ENCODE data around the gene GSTM2.
"Not testable (repeated sequence)": the region's sequence is repeated elsewhere in the genome, so short reads cannot be mapped to it uniquely, and the experiment has no call there.

GSTM2 gene

GRCh38 chr1:109685399-109685798, 17.5 kb downstream of the GSTM2 start:
- not testable (repeated sequence) for DNase-seq

GRCh38 chr1:109685890-109686289, 18.0 kb downstream of the GSTM2 start:
- DNase-seq = not testable (repeated sequence)

GRCh38 chr1:109687109-109687508, 19.3 kb downstream of the GSTM2 start:
- not testable (repeated sequence) for DNase-seq

DNA sequence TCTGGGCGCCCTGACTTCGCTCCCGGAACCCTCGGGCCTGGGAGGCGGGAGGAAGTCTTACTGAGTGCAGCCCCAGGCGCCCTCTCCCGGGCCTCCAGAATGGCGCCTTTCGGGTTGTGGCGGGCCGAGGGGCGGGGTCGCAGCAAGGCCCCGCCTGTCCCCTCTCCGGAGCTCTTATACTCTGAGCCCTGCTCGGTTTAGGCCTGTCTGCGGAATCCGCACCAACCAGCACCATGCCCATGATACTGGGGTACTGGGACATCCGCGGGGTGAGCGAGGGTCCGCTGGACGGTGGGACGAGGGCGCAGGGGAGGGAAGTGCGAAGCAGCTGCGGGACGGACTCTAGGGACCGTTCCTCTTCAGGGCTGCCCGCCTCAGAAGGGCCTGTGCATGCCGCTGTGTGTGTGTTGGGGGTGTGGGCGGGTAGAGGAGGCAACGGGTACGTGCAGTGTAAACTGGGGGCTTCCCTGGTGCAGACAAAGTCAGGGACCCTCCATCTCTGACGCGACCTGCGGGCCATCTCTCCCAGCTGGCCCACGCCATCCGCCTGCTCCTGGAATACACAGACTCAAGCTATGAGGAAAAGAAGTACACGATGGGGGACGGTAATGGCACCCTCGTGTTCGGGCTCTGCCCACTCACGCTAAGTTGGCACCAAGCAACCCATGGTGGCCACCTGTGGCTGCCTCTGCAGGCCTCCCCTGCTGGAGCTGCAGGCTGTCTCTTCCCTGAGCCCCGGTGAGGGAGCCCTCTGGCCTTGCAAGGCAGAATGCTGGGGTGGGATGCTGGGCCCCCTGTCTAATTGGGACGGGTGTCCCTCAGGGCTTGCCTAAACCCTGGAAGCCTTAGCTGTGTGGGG, 20.0 kb downstream of the GSTM2 start, which contains the start of gene GSTM1:
GSTM1 (plus strand) TSS at position 177 of the 859 bp plus-strand sequence; CDS start at position 234, 57 bp downstream.
- no peak for DNase-seq

- DNase-seq = no peak
These were observed 22.1 kb downstream of the GSTM2 start for GRCh38 chr1:109689844-109690405.

- DNase-seq = no peak
These were observed 23.9 kb downstream of the GSTM2 start for GRCh38 chr1:109691759-109692158.

GRCh38 chr1:109694400-109694799, 26.5 kb downstream of the GSTM2 start:
- DNase-seq = not testable (repeated sequence)

DNA sequence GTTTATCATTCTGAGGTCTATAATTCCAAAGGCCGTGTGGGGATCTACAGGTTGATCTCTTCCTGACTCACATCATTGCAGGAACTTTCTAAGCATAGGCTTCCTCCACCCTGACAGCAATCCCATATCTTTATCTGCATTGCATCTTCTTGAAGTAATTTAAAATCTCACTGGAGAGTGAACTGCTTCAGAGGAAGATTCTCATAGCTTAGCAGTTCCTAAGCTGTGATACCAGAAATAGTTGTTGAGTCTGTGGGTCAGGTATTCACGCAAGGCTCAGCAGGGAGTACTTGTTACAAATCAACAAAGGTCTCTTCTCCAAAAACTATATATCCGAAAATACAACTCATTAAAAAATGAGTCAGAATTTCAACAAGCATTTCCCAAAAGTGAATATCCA, 27.3 kb downstream of the GSTM2 start:
- not testable (repeated sequence) for DNase-seq

DNA sequence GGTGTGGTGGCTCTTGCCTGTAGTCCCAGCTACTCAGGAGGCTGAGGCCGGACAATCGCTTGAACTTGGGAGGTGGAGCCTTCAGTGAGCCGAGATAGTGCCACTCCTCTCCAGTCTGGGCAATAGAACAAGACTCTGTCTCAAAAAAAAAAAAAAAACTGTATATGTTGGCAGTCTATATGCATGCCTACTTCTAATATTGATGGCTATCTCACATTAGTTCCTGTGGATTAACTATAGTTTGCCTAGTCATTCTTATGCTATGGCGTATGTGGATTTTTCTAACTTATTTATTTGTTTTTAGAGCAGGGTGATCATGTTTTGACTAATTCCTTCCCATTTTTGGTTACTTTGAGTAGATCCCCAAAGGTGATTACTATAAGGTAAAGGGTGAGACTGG, 29.2 kb downstream of the GSTM2 start:
- no peak for DNase-seq

DNA sequence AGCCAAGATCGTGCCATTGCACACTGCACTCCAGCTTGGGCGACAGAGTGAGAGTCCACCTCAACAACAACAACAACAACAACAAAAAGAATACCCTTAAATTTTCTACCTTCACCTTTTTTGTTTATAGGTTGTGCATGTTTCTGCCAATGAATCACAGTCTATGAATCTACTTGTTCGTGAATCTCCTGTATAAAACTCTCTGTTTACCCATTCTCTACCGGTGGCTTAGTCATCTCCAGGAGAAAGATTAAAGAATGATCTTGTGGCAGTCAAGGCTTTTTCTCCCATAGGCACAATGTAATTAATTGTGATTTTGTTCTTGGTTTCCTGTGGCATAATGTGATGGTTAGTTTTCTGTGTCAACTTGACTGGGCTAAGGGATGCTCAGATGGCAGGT, 30.0 kb downstream of the GSTM2 start:
- not testable (repeated sequence) for DNase-seq

DNA sequence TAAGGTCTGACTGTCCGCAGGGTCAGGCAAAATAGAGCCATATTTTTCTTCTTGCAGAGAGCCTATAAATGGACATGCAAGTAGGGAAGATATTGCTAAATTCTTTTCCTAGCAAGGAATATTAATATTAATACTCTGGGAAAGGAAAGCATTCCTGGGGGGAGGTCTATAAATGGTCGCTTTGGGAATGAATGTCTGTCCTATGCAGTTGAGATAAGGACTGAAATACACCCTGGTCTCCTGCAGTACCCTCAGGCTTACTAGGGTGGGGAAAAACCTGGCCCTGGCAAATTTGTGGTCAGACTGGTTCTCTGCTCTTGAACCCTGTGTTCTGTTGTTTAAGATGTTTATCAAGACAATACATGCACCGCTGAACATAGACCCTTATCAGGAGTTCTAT, 35.1 kb downstream of the GSTM2 start:
- DNase-seq = not testable (repeated sequence)

GRCh38 chr1:109704173-109704572, 36.3 kb downstream of the GSTM2 start:
- no peak for DNase-seq

GRCh38 chr1:109705411-109705810, 37.6 kb downstream of the GSTM2 start:
- no peak for DNase-seq

- DNase-seq = not testable (repeated sequence)
These were observed 41.1 kb downstream of the GSTM2 start for GRCh38 chr1:109708949-109709348.

GRCh38 chr1:109709822-109710221, 42.0 kb downstream of the GSTM2 start:
- not testable (repeated sequence) for DNase-seq

DNA sequence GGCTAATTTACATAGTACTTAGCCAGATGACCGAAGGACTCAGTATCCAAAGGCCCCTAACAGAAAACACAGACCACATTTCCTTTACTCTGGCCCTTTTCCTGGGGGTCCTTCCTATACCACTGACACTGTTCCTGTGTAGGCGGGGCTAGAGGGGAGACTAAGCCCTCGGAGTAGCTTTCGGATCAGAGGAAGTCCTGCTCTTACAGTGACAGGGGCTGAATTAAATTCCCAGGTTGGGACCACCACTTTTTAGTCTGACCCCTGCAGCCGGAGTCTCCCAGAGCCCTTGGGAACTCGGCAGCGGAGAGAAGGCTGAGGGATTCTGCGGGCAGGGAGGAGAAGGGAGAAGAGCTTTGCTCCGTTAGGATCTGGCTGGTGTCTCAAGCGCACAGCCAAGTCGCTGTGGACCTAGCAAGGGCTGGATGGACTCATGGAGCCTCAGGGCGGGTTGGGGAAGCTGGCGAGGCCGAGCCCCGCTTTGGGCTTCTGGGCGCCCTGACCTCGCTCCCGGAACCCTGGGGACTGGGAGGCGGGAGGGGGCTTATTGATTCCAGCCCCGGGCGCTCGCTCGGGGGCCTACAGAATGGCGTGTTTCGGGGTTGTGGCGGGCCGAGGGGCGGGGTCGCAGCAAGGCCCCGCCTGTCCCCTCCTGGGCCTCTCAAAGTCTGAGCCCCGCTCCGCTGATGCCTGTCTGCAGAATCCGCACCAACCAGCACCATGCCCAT, 43.9 kb downstream of the GSTM2 start, which contains the start of gene GSTM5:
GSTM5 (plus strand) TSS at position 659 of the 728 bp plus-strand sequence; CDS start at position 721, 62 bp downstream.
- DNase-seq = not testable (repeated sequence)

DNA sequence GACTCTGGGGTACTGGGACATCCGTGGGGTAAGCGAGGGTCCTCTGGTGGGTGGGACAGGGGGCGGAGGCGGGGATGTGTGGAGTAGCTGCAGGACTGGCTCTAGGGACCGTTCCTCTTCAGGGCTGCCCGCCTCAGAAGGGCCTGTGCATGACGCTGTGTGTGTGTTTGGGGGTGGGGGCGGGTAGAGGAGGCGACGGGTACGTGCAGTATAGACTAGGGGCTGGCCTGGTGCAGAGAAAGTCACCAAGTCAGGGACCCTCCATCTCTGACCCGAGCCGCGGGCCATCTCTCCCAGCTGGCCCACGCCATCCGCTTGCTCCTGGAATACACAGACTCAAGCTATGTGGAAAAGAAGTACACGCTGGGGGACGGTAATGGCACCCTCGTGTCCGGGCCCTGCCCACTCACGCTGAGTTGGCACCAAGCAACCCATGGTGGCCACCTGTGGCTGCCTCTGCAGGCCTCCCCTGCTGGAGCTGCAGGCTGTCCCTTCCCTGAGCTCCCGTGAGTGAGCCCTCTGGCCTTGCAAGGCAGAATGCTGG, 44.5 kb downstream of the GSTM2 start:
- DNase-seq = no peak

DNA sequence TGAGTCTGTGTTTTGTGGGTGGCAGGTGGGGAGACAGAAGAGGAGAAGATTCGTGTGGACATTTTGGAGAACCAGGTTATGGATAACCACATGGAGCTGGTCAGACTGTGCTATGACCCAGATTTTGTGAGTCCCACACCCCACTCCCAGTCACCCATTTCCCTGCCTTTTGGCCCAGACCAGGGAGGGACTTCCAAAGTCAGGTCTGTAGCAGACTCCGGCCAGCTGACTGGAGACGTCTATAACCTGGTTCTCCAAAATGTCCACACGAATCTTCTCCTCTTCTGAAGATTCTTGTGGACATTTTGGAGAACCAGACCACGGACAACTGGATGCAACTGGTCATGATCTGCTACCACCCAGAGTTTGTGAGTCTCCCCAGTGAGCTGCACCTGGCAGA, 45.8 kb downstream of the GSTM2 start:
- DNase-seq = no peak

- DNase-seq = no peak
These were observed 47.0 kb downstream of the GSTM2 start for GRCh38 chr1:109714661-109715372.

GRCh38 chr1:109716121-109716520, 48.3 kb downstream of the GSTM2 start:
- no peak for DNase-seq

DNA sequence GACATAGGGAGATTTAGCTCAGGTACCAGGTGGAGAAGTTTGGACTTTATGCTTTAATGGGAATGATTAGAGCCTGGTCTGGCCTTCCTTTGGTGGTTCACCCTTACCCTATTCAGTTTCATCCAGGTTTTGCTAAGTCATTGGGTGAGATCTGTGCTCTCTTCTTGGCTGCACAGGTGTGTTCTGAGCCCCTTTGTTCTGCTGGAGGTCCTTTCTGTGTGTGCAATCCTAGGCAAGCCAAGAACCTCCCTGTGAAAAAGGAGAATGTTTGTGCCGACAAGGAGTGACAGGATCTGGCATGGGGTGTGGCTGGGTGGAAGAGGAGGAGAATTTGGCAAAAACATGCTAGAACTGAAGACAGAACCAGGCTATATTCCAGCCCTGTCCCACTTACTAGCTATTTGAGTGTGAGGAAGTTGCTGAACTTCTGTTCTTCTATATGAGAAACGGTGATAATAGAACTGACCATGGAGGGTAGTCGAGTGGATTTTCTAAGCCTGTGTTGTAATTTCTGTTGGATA, 48.8 kb downstream of the GSTM2 start:
- DNase-seq = no peak

DNA sequence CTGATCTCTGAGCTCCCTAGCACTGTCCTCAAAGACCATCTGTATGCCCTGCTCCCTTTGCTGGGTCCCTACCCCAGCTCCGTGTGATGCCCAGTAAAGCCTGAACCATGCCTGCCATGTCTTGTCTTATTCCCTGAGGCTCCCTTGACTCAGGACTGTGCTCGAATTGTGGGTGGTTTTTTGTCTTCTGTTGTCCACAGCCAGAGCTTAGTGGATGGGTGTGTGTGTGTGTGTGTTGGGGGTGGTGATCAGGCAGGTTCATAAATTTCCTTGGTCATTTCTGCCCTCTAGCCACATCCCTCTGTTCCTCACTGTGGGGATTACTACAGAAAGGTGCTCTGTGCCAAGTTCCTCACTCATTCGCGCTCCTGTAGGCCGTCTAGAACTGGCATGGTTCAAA, 49.9 kb downstream of the GSTM2 start:
- DNase-seq = no peak

Data from NCI-H82 (cell line).